Measurements from ENCODE around the gene GTSE1. TPM values are rescaled to one million over a fixed set of nuclear protein-coding genes. Genes with fewer than 3 reads are reported as not detected.

The GTSE1 gene
- polyA plus RNA-seq, 1 of the 3 experiments (the other 2 are of a cell fraction): 12.2 TPM

DNA sequence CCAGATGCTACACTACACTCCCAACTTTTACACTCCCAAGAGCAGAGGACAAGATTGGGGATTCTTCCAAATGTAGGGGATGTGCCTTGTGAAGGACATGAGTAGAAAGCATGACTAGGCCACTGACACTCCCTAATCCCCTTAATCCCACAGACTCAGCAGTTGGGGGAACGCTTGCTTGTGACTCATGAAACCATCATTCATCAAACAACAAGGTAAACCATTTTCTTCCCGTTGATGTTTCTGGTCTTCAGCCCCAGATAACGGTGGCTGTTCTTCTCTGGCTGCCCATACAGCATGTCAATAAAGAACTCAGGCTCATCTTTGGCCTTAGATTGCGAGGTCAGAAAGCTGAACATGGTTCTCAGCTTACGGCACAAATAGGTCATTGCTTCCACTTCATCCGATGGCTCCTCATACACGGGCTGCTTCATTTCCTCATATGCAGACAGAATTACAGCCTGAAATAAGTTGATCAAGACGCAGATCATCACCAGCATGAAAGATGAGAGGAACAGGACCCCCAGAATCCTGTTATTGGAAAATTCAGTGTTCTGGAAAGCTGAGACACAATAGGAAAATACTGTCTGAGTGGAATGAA, 40.2 kb upstream of the GTSE1 start:
- H3K36me3 ChIP-seq (replicated peaks in 1 of 2; ENCODE audit: control insufficient read depth in 1 of 2, insufficient read depth in 2 of 2, low read length in 1 of 2): peaks cover 0 to 3% of the 10 kb centered on the region in 2 experiments
- no peak overlapping the region for H3K9ac ChIP-seq
- H3K4me2 ChIP-seq: no peak overlapping the region
- TF ChIP-seq, protein P1, sequence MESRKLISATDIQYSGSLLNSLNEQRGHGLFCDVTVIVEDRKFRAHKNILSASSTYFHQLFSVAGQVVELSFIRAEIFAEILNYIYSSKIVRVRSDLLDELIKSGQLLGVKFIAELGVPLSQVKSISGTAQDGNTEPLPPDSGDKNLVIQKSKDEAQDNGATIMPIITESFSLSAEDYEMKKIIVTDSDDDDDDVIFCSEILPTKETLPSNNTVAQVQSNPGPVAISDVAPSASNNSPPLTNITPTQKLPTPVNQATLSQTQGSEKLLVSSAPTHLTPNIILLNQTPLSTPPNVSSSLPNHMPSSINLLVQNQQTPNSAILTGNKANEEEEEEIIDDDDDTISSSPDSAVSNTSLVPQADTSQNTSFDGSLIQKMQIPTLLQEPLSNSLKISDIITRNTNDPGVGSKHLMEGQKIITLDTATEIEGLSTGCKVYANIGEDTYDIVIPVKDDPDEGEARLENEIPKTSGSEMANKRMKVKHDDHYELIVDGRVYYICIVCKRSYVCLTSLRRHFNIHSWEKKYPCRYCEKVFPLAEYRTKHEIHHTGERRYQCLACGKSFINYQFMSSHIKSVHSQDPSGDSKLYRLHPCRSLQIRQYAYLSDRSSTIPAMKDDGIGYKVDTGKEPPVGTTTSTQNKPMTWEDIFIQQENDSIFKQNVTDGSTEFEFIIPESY (IDR thresholded peaks at IDR 0.05; ENCODE audit: borderline replicate concordance, low read depth): no peak
- TF ChIP-seq RXRA (IDR thresholded peaks at IDR 0.05; ENCODE audit: borderline replicate concordance, low read depth) (no peak), SMC3 (IDR thresholded peaks at IDR 0.05; ENCODE audit: low read depth, low read length) (no peak), EP300 (IDR thresholded peaks at IDR 0.05; ENCODE audit: borderline replicate concordance in 1 of 2, low read depth in 1 of 2, low read length in 1 of 2) (no peak), NFIC (IDR thresholded peaks at IDR 0.05; ENCODE audit: borderline replicate concordance) (no peak), GATA2 (CRISPR knock-in tag; IDR thresholded peaks at IDR 0.05) (no peak), CHD2 (IDR thresholded peaks at IDR 0.05; ENCODE audit: low read length, partially characterized antibody) (no peak), TEAD4 (IDR thresholded peaks at IDR 0.05; ENCODE audit: borderline replicate concordance, insufficient read depth) (no peak), GABPA (IDR thresholded peaks at IDR 0.05; ENCODE audit: low read depth) (no peak), RCOR1 (IDR thresholded peaks at IDR 0.05; ENCODE audit: low read length) (no peak), NRF1 (IDR thresholded peaks at IDR 0.05; ENCODE audit: low read depth, low read length) (no peak), SIN3A (IDR thresholded peaks at IDR 0.05; ENCODE audit: borderline replicate concordance, low read depth, low read length) (no peak), EZH2phosphoT487 (IDR thresholded peaks at IDR 0.05; ENCODE audit: borderline replicate concordance, low read depth) (no peak)
- TF ChIP-seq, protein P2, sequence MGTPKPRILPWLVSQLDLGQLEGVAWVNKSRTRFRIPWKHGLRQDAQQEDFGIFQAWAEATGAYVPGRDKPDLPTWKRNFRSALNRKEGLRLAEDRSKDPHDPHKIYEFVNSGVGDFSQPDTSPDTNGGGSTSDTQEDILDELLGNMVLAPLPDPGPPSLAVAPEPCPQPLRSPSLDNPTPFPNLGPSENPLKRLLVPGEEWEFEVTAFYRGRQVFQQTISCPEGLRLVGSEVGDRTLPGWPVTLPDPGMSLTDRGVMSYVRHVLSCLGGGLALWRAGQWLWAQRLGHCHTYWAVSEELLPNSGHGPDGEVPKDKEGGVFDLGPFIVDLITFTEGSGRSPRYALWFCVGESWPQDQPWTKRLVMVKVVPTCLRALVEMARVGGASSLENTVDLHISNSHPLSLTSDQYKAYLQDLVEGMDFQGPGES (IDR thresholded peaks at IDR 0.05; ENCODE audit: low read depth, low read length): no peak
- TF ChIP-seq, protein P3, sequence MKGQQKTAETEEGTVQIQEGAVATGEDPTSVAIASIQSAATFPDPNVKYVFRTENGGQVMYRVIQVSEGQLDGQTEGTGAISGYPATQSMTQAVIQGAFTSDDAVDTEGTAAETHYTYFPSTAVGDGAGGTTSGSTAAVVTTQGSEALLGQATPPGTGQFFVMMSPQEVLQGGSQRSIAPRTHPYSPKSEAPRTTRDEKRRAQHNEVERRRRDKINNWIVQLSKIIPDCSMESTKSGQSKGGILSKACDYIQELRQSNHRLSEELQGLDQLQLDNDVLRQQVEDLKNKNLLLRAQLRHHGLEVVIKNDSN (IDR thresholded peaks at IDR 0.05; ENCODE audit: borderline replicate concordance, low read depth): no peak
- TF ChIP-seq, protein P4, sequence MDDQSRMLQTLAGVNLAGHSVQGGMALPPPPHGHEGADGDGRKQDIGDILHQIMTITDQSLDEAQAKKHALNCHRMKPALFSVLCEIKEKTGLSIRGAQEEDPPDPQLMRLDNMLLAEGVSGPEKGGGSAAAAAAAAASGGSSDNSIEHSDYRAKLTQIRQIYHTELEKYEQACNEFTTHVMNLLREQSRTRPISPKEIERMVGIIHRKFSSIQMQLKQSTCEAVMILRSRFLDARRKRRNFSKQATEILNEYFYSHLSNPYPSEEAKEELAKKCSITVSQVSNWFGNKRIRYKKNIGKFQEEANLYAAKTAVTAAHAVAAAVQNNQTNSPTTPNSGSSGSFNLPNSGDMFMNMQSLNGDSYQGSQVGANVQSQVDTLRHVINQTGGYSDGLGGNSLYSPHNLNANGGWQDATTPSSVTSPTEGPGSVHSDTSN (IDR thresholded peaks at IDR 0.05): no peak
- TF ChIP-seq, protein P5, sequence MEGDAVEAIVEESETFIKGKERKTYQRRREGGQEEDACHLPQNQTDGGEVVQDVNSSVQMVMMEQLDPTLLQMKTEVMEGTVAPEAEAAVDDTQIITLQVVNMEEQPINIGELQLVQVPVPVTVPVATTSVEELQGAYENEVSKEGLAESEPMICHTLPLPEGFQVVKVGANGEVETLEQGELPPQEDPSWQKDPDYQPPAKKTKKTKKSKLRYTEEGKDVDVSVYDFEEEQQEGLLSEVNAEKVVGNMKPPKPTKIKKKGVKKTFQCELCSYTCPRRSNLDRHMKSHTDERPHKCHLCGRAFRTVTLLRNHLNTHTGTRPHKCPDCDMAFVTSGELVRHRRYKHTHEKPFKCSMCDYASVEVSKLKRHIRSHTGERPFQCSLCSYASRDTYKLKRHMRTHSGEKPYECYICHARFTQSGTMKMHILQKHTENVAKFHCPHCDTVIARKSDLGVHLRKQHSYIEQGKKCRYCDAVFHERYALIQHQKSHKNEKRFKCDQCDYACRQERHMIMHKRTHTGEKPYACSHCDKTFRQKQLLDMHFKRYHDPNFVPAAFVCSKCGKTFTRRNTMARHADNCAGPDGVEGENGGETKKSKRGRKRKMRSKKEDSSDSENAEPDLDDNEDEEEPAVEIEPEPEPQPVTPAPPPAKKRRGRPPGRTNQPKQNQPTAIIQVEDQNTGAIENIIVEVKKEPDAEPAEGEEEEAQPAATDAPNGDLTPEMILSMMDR (IDR thresholded peaks at IDR 0.05): no peak
- H3K79me2 ChIP-seq (ENCODE audit: insufficient read depth): no peaks in the 10 kb centered on the region; the same call in 1 of the 2 replicates
- no peak for DNase-seq
- ChIA-PET POLR2A (no interaction called here), CTCF (interaction anchor here (0.6 to 0.8 kb wide), 2 partner anchors 11 to 13 kb away, joined by 3 read pairs; partner anchors contain the start of gene TTC38)
- peaks cover 0 to under 1% of the 10 kb centered on the region in 2 experiments; a peak in 2 of 4 replicates for H3K4me1 ChIP-seq (ENCODE audit: control insufficient read depth in 1 of 2, insufficient read depth in 2 of 2, low read depth in 1 of 2, low read length in 1 of 2)
- no peaks in the 10 kb centered on the region for H3K9me2 ChIP-seq
- peaks cover 5% of the 10 kb centered on the region for H3F3A ChIP-seq (replicated peaks; ENCODE audit: insufficient read depth)
- no peaks in the 10 kb centered on the region for H3K27me3 ChIP-seq (ENCODE audit: insufficient read depth)
- no peak overlapping the region for H3K27ac ChIP-seq (ENCODE audit: low read depth in 2 of 2, low read length in 1 of 2)
- 79% methylated on average over 8 of the region's 8 CpGs for WGBS (ENCODE audit: low lambda C conversion rate)
- no peaks in the 10 kb centered on the region for H4K20me1 ChIP-seq (ENCODE audit: insufficient read depth)
- no peaks in the 10 kb centered on the region for H3K9me3 ChIP-seq
- H3K4me3 ChIP-seq (ENCODE audit: low read depth in 2 of 2, low read length in 1 of 2): no peak overlapping the region
- H2AFZ ChIP-seq (ENCODE audit: low read depth): no peak overlapping the region
